T-helper 2 cell (primary cell): Measurements from ENCODE around the gene SLC22A7.

Experiments
- DNase-seq, 5 experiments: peaks; one replicate each; pipeline versions ENCODE4 v3.0.0 to v3.0.0-alpha.2; 2012 to 2022

SLC22A7 gene

DNA sequence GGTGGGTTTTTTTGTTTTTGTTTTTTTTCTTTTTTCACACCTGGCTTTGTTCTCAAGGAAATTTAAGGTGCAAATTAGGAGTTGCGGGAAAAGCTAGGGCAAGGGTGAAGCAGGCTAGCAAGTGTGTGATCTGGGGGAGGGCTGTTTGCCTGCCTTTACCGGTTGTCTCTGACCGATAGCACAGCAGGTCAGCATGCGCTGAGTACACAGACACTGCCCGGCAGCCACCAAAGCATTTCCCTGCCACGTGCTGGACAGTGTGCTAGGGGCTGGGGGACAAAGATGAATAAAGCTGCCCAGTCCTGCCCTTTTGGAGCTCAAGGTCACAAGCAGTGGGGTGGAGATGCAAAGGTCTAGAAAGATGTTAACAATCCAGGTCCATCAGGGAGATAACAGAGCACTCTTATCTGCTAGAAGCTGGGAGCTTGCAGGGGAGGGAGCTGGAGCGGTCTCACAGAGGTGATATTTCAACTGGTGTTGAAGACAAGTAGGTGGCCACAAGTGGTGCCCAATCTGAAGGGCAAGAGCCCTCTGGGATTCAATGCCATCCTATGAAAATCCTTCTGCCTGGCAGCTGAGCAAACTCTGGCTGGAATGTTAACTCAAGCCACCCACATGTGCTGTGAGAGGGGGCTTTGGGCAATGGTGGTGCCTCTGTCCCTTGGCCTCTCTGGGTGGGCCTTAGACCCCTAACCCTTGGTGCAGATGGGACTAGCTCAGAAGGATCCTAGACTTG lies 30.3 kb upstream of the SLC22A7 start:
- no peak for DNase-seq

DNA sequence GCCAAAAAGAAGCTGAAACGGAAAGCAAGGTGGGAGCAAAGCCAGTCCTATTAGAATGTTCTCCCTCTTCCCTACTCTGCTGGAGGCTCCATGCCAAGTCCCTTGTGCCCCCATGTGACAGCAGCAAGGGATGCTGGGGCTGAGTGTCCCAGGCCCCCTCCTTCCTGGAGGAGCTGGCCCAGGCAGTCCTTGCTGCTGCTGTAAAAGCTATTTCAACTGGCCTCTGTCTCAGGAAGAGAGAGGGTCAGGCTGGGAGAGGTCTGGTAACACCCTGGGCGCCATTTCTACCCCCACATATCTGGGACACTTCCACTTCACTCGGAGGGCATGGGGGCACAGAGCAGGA lies 29.7 kb upstream of the SLC22A7 start:
- no peak for DNase-seq

DNA sequence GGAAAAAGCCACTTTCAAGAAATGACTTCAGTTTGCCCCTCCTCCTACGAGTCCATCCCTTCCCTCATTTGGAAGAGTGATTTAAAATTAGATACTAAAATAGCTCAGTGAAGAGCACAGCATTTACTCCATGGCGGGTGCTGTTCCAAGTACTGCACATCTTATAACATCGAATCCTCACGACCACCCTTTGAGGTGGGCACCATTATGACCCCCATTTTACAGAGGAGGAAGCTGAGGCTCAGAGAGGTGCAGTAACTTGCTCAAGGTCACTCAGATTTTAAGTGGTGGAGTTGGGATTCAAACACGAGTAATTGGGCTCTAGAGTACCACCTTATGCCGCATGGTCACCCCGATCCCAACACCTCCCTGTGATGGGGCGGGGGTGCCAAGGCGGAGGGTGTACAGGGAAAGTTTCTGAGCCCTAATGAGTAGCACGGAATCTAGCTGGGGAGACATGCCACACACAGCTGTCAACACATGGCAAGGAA lies 29.2 kb upstream of the SLC22A7 start:
- DNase-seq = no peak

DNA sequence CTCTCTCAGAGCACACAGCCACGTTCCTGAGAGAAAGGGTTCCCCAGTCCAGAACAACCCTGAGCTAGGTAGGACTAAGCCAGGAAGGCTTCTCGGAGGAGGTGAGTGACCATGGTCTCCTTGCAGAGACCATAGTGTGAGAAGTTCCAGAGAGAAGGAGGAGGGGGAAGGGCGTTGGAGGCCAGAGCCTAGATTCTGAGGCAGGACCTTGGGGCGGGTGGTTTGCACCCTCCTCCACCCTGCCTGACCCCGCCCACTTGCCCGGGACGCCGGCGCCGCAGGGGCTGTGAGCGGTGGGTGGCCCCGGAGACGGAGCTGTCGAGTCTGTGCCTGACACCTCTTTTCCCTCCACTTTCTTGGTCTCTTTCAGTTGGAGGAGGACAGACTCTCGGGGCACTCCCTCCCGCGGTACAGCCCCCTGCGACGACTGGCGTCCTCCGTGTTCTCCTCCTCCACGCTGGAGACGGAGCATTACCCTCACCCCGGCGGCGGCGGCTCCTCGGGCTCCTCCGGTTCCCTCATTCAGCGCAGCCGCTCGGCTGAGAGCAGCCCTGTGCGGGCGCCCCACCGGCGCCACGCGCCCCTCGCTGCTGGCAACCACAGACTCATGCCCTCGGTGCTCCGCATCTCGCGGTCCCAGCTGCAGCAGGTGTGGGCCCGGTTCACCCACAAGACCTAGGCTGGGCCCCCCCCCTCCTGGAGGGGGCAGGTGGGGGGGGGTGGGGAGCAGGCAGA lies 28.6 kb upstream of the SLC22A7 start:
- peak in 4 of 5 experiments; percentile 9 to 31 (median 23) for DNase-seq

DNA sequence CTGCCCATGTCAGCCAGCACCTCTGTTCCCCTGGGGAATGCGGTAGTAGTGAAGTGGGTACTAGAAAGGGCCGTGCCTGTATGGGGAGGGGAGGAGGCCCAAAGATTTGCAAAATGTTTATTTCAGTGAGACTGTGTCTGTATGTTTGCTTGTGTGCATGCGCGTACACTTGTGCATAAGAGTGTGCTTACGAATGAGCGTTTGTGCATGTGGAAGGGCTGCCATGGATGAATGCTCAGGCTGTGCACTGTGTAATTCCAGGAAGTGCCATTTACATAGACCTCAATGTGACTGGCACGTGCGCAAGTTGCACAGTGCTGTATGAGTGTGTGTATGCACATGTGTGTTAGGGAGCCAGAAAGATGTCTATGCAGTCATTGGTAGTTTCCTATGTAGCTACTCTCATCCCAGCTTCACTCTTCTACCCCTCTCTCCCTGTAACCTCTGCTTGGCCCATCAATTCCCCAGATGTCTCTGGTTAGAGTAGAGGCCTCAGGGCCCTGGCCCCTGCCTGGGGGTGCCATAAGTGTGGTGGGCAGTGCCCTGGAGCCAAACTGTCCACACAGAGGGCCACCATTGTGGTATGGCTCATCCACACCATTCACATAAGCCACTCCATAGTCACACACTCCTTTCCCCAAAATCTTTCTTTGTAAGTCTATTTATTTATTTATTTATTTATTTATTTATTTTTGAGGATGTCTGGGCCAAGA lies 26.8 kb upstream of the SLC22A7 start:
- no peak for DNase-seq

DNA sequence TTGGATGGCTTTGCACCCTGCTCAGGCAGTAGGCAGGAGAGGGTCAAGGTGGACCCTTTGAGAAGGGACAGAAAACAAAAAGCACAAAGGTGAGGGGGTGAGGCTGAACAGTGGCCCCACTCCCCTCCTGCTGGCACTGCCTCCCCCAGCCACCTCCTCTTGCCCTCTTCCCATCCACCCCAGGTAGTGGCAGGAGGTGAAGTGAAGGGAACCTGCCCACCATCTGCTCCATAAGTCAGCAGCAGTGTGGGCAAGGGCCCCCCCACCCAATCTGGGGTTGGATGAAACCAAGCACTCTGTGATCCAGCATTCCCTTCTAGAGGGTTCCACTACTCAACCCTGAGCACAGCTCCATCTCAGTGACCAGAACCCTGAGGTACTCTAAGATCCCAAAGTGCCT lies 26.1 kb upstream of the SLC22A7 start:
- no peak for DNase-seq

DNA sequence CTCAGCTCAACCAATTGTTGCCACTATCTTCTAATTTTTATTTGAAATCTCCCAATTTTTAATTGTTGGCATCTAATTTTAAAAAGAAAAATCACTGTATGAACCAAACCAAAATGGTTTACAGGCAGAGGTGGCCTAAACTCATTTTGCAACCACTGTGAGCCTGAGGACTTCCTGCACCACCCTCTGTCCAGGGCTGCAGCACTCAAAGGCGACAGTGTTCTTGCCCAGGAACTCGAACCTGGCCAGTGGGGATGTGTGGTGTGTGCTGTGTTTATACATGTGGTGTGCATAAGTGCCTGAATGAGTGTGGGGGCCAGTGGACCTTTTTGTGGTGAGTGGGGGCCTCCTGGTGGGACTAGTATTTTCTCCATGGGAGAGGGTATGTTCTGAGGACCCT lies 24.4 kb upstream of the SLC22A7 start:
- no peak for DNase-seq

DNA sequence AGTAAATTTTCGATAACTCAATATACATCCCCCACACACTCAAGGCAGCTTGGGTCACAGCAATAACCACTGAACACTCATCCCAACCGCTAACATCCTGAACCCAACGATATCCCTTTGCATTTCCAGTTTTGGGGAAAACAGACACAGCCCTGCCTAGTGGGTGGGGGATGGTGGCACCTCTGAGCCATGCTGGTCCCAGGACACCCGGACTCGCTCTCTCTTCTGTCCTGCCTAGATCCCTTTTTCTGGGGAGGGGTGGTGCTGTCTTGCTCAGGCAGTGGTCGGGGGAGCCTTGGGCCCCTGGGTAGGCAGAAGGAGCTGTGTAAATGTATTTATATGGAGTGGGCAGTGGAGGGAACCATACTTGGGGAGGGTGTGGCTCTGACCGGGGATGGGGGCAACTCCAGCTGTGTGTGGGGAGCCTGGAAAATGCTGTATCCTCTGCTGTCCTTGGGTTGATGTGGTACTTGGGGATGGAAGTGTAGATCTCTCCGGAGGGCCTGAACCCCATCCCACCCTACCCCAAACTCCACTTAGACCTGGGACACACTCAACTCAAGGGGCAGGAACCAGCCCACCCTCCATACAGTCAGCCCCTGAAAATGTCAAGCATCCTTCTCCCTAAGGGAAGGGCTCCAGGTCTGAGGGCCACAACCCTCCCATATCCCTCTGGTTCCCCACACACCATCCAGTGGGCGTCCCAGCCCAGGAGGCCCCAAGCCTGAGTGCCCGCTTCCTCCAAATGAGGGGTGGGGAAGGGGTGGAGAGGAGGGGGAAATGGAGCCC lies 23.7 kb upstream of the SLC22A7 start:
- no peak for DNase-seq

DNA sequence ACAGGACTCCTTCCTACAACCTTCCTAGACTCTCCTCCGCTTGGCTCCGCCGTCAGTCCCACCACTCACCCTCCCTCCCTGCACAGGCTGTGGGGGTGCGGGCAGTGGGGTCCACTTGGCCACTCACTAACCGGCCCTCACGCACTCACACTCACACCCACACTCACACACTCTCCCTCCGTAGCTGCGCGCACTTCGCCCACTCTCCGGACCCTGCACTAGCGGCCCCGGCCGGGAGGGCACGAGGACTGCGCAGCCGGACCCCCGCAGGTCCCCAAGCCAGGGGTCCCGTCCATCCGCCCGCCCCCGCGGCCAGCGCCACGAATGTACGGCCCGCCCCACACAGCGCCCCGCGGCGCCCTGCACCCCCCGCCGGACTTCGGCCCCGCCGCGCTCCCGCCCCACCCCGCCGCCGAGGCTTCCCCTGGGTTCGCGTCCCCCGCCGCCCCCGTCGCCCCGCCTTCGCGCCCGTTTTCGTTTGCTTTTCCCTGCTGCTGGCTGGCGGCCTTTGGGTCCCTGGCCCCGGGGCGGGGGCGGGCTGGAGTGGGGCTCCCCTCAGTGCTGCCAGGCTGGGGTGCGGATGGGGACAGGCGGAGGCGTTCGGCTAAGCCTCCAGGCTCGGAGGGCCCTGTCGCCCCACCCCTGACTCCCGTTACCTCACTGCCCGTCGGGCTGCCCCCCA lies 23.0 kb upstream of the SLC22A7 start:
- DNase-seq = peak in 3 of 5 experiments; percentile 2 to 30 (median 15)

DNA sequence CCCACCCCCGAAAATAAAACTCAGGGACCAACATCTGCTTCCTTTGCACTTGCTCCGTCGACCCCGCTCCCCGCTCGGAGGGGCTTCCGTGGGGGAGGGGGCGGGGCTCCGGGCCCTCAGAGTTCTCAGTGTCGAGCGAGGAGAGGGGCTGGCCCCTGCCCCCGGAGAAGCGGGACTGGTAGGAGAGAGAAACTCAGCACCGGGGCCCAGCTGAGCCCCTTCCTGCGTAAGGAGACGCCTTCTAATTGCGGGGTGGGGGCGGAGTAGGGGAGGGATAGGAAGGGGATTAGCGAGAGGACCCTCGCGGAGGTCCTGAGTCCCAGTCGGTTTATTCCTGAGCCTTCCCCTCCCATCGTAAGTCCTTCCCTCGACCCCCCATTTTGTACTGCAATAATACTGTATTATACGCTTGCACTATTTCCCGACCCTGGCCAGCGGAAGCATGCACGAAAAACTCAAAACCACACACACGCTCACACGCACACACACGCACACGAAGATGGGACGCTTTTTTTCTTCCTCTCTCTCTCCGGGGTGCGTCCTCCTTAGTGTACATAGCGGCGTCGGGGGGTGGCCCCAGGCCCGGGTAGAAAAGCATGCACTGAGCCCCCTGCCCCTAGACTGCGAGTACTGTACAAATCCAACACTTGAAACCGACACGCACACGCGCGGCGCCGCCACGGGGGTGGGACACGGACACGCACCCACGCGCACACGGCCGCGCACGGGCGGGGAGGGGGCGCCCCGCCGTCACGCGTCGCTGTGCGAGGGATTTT lies 22.1 kb upstream of the SLC22A7 start:
- peak in 3 of 5 experiments; percentile 26 to 84 (median 28) for DNase-seq

DNA sequence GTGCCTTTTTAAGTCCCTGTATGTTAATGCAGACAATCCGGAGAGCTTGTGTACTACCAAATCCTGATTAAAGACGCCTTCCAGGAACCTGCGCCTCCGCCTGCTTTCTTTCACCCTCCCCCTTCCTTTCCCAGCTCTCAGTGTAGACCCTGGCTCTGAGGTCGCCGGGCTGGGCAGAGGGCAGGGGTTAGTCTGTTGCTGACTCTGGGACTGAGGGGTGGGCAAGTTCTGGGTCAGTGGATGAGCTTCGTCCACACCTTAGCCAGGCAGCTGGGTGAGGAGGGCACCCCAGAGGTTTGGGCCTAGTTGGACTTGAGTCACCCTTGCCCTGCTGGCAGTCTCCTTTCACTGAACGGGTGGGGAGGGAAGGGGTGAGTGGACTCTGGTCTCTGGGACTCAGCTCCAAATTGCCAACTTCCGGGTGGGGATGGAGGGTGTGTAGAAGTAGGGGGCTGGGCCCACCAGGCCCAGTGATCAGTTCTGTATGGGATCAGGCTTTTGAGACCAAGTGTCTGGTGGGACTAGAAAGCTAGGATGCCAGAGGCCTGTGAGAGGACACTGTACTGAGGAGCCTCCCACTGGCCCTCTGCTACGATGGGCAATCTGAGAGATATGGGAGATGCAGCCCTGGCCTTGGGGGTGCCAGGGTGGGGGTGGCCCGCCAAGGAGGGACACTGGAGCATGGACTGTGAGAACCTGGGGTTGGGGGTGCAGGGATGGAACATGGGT lies 21.3 kb upstream of the SLC22A7 start:
- DNase-seq = no peak

DNA sequence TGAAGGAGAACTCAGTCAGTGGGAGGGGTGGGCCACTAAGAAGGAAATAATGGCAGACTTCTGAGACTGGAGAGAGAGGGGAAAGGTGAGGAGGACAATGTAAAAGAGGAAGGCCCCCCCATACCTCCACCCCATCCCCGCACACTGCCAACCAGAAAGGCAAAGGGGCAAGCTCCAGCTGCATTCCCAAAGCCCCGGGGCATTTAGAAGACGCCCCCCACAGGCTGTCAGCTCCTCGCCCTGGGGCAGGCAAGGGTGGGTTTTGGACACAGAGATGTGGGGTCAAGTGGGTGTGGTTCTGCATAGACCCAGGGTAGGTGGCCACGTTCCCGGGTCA lies 20.8 kb upstream of the SLC22A7 start:
- DNase-seq = no peak

DNA sequence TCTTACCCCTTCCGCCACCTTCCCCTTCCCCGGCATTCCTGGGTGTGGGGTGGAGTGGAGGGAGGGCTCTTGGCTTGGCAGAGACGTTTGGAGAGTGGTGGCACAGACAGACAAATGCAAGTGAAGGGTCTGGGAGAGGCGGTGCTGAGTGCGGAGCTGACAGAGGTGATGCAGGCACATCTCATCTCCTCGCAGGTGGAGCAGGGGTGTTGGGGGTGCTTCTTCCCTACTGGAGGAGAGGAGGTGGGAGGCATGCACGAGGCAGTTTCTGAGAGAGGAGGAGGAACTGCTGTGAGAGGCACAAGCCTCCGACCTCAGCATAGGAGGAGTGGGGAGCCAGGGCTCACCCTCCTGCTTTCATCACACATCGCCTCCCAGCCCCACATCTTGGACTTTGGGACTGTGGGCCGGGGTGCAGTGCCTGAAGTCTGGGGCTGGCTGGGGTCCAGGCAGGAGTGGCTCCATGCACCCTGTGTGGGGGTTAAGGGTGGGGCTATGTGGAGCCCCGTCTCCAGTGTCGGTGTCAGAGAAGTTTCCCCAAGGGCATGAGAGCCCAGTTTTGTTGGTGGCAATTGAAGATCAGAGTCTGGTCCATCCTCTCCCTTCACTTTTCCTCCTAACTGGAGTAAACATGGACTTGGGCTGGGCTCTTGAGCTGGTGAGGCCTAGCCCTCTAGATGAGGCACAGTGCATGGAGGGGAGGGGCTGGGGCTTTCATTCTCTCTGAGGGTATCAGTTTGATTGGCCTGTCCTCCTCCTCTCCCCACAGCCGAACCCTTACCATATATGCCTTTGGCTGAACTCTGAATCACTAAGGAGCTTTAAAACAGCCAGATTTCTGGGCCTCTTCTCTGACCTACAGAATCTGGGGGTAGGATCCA lies 20.2 kb upstream of the SLC22A7 start:
- DNase-seq = no peak

DNA sequence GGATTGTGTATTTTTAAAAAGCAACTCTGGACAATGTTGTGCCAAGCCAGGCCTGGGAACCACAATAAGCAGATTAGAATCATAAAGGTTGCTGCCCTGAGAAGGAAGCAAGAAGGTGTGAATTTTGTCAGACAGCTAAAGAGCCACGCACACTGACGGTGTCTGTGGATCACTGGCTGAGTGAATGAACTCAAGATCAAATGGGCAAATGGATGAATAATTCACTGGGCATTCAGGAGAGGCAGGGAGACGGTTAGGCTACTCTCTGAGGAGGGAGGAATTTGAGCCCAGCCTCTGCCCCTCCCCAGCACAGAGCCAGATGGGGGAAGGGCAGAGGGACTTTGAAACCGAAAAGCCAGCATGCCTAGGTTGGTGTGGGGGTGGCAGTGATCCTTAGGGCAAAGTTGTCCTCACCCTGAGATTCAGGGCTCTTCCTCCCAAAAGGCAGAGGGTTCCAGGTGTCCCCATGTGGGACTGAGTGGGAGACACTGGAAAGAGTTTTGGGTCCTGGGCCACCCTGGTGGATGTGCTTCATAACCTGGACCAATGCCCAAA lies 19.5 kb upstream of the SLC22A7 start:
- peak in 1 of 5 experiments; percentile 24 for DNase-seq

DNA sequence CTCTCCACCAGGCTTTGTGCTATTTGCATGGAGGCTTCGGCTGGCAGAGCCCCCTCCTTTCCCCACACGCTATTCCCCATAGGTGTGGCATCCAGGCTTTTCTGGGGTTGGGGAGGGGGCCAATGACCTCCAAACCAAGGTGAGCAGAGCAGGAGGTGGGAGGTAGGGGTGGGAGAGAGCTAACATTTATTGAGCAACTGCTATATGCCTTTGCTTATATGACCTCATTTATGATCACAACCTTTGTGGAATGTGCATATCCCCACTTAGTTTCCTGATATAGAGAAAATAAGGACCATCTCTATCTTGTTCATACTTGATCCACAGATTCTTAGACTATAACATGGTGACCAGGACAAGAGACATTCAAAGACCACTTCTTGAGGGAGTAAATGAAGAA lies 17.8 kb upstream of the SLC22A7 start:
- no peak for DNase-seq

DNA sequence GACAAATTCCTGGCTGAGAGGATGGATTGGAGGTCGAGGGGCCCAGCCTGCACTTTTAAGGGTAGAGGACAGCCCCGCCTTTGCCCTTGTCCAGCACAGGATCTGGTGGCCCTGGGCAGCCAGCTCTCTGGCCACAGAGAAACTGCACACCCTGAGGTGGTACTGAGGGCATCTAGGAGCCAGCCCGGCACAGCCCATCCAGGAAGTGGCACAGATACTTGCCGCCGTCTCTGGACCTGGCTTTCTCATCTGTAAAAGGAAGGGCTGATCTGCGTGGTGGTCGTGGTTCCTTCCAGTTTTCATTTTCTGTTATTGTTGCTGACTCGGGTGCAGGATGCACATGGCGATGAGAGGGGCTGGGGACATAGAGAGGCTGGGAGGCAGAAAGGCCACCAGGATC lies 16.0 kb upstream of the SLC22A7 start:
- no peak for DNase-seq

DNA sequence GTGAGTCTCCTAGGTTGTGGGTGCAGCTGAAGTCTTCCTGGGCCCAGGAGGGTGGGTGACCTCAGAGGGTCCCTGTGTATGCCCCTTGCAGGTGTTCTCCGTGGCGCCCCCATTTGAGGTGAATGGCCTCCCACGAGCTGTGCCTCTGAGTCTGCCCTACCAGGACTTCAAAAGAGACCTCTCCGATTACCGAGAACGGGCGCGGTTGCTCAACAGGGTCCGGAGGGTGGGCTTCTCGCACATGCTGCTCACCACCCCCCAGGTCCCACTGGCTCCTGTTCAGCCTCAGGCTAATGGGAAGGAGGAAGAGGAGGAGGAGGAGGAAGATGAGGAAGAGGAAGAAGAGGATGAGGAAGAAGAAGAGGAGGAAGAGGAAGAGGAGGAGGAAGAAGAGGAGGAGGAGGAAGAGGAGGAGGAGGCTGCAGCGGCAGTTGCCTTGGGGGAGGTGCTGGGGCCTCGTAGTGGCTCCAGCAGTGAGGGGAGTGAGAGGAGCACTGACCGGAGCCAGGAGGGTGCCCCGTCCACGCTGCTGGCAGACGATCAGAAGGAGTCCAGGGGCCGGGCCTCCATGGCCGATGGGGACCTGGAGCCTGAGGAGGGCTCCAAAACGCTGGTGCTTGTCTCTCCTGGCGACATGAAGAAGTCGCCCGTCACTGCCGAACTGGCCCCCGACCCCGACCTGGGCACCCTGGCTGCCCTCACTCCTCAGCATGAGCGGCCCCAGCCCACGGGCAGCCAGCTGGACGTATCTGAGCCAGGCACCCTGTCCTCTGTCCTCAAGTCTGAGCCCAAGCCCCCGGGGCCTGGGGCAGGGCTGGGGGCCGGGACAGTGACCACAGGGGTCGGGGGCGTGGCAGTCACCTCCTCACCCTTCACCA lies 15.2 kb upstream of the SLC22A7 start:
- no peak for DNase-seq

DNA sequence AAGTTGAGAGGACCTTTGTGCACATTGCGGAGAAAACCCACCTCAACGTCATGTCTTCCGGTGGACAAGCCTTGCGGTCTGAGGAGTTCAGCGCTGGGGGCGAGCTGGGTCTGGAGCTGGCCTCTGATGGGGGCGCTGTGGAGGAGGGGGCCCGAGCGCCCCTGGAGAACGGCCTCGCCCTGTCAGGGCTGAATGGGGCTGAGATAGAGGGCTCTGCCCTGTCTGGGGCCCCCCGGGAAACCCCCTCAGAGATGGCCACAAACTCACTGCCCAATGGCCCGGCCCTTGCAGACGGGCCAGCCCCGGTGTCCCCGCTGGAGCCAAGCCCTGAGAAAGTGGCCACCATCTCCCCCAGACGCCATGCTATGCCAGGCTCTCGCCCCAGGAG lies 14.6 kb upstream of the SLC22A7 start:
- no peak for DNase-seq
